Fibroblast of lung (primary cell): ENCODE measurements around the gene ATP10A. TPM values are rescaled to one million over a fixed set of nuclear protein-coding genes. Genes with fewer than 3 reads are reported as not detected.

Source experiments
- DNase-seq, 2 donors: peaks; one replicate each; pipeline versions ENCODE4 v3.0.0 to v3.0.0-alpha.2; 2010; ENCODE audit warnings: low read depth in 2 of 2
- H2AFZ ChIP-seq: 2 replicates; pipeline ENCODE4 v1.5.1; 2012; ENCODE audit warnings: low read length, control low read depth, inconsistent platforms
- H3K27ac ChIP-seq: 2 replicates; pipeline ENCODE4 v1.5.1; 2011; ENCODE audit warnings: low read length, control low read depth; ENCODE audit not compliant: insufficient read depth
- H3K27me3 ChIP-seq: 2 replicates; pipeline ENCODE4 v1.5.1; 2011; ENCODE audit warnings: mild to moderate bottlenecking, low read length; ENCODE audit not compliant: control insufficient read depth, insufficient read depth
- H3K36me3 ChIP-seq: 2 replicates; pipeline ENCODE4 v1.5.1; 2011; ENCODE audit warnings: low read length; ENCODE audit not compliant: control insufficient read depth, insufficient read depth
- H3K4me1 ChIP-seq: 2 replicates; pipeline ENCODE4 v1.5.1; 2011; ENCODE audit warnings: low read length; ENCODE audit not compliant: control insufficient read depth, insufficient read depth; ENCODE audit errors: extremely low read depth
- H3K4me2 ChIP-seq: 2 replicates; pipeline ENCODE4 v1.5.1; 2011; ENCODE audit warnings: low read length, control low read depth; ENCODE audit not compliant: insufficient read depth; ENCODE audit errors: extremely low read depth
- H3K4me3 ChIP-seq, 4 experiments: fragments of 200-600 bp in 1 of 4; sonication (generic) in 1 of 4; replicated peaks in 1 of 4; 2 replicates each; pipeline ENCODE4 v1.5.1; 2011 to 2016; ENCODE audit warnings: low read length in 4 of 4, low read depth in 3 of 4, mild to moderate bottlenecking in 3 of 4, control low read depth in 2 of 4, inconsistent platforms in 1 of 4, mixed read lengths in 1 of 4; ENCODE audit not compliant: insufficient read depth in 1 of 4; ENCODE audit errors: control extremely low read depth in 1 of 4
- H3K79me2 ChIP-seq: 2 replicates; pipeline ENCODE4 v1.5.1; 2012; ENCODE audit warnings: mild to moderate bottlenecking, low read length, inconsistent platforms; ENCODE audit not compliant: control insufficient read depth, insufficient read depth
- H3K9ac ChIP-seq: 2 replicates; pipeline ENCODE4 v1.5.1; 2011; ENCODE audit warnings: mild to moderate bottlenecking, low read length, control low read depth; ENCODE audit not compliant: insufficient read depth
- H3K9me3 ChIP-seq: 2 replicates; pipeline ENCODE4 v1.5.1; 2012; ENCODE audit warnings: low read depth, low read length; ENCODE audit not compliant: control insufficient read depth, insufficient read depth
- H4K20me1 ChIP-seq: 2 replicates; pipeline ENCODE4 v1.5.1; 2011; ENCODE audit warnings: low read length; ENCODE audit not compliant: control insufficient read depth, insufficient read depth; ENCODE audit errors: extremely low read depth
- CTCF ChIP-seq, 2 donors: IDR thresholded peaks in 1 of 2; conservative IDR thresholded peaks in 1 of 2; 1 replicate in 1 of 2; 2 replicates in 1 of 2; pipeline ENCODE4 v1.5.1; 2011 to 2012; ENCODE audit warnings: low read length in 2 of 2, control low read depth in 1 of 2, inconsistent platforms in 1 of 2, low read depth in 1 of 2, mild to moderate bottlenecking in 1 of 2
- EZH2 ChIP-seq: IDR thresholded peaks from 2 replicates; pipeline ENCODE4 v1.5.1; 2012; ENCODE audit warnings: low read length, control low read depth, mild to moderate bottlenecking; ENCODE audit errors: missing control alignments
- polyA plus RNA-seq, 2 donors: library from polyadenylated mRNA; depleted of rRNA in 1 of 2; stranded (reverse) in 1 of 2; unstranded in 1 of 2; fragments of >200 nt; gene quantifications; 2 replicates each; pipeline ENCODE4 v1.2.1, GENCODE V29; 2011 to 2012; ENCODE audit warnings: missing spikeins in 1 of 2
- total RNA-seq: library from RNA; depleted of rRNA; stranded (reverse); fragments of >200 nt; gene quantifications from 2 replicates; pipeline ENCODE4 v1.2.1, GENCODE V29; 2014

The ATP10A gene
- total and polyA plus RNA-seq, 2 donors (not counting 1 experiment from before 2014, with no cell fraction given) = 12.7 to 13.8 TPM

- no peak overlapping the region for H3K27ac ChIP-seq
These were observed 16.8 kb downstream of the ATP10A start for GRCh38 chr15:25846377-25846776.

GRCh38 chr15:25844981-25845680, 18.0 kb downstream of the ATP10A start:
- no peak overlapping the region for H3K9ac ChIP-seq

More at GRCh38 chr15:25846377-25846776, 16.8 kb downstream of the ATP10A start:
- Histone ChIP-seq H3K36me3 (no peaks in the 10 kb centered on the region), H3K4me3 (no peak overlapping the region), H3K79me2 (peaks cover 21% of the 10 kb centered on the region), H4K20me1 (no peaks in the 10 kb centered on the region), H3K9ac (no peak overlapping the region), H3K27me3 (no peaks in the 10 kb centered on the region), H3K9me3 (no peaks in the 10 kb centered on the region), H3K4me1 (peaks cover 22% of the 10 kb centered on the region), H2AFZ (no peak overlapping the region), H3K4me2 (no peak overlapping the region)
- TF ChIP-seq EZH2 (no peak), CTCF (conservative IDR thresholded peaks at IDR 0.05 in 1 of 2, IDR thresholded peaks at IDR 0.05 in 1 of 2; ENCODE audit: low read depth in 1 of 2, low read length in 2 of 2) (no peak)
- DNase-seq = no peak

GRCh38 chr15:25844542-25844941, 18.6 kb downstream of the ATP10A start:
- no peak overlapping the region for H3K27ac ChIP-seq
- no peaks in the 10 kb centered on the region for H4K20me1 ChIP-seq
- peaks cover 13% of the 10 kb centered on the region for H3K4me1 ChIP-seq
- H3K79me2 ChIP-seq = peaks cover 21% of the 10 kb centered on the region
- no peak overlapping the region for H3K9ac ChIP-seq
- no peaks in the 10 kb centered on the region for H3K27me3 ChIP-seq
- H3K4me3 ChIP-seq = no peak overlapping the region
- TF ChIP-seq EZH2 (no peak), CTCF (conservative IDR thresholded peaks at IDR 0.05 in 1 of 2, IDR thresholded peaks at IDR 0.05 in 1 of 2; ENCODE audit: low read depth in 1 of 2, low read length in 2 of 2) (no peak)
- H3K4me2 ChIP-seq = no peak overlapping the region
- H2AFZ ChIP-seq = no peak overlapping the region
- DNase-seq = no peak
- H3K36me3 ChIP-seq = no peaks in the 10 kb centered on the region
- no peaks in the 10 kb centered on the region for H3K9me3 ChIP-seq

More at GRCh38 chr15:25844981-25845680, 18.0 kb downstream of the ATP10A start:
- Histone ChIP-seq H2AFZ (no peak overlapping the region), H3K4me1 (peaks cover 17% of the 10 kb centered on the region), H3K9me3 (no peaks in the 10 kb centered on the region), H3K36me3 (no peaks in the 10 kb centered on the region), H4K20me1 (no peaks in the 10 kb centered on the region), H3K4me3 (no peak overlapping the region), H3K79me2 (peaks cover 21% of the 10 kb centered on the region), H3K27ac (no peak overlapping the region), H3K4me2 (no peak overlapping the region), H3K27me3 (no peaks in the 10 kb centered on the region)
- DNase-seq = no peak
- TF ChIP-seq EZH2 (no peak), CTCF (conservative IDR thresholded peaks at IDR 0.05 in 1 of 2, IDR thresholded peaks at IDR 0.05 in 1 of 2; ENCODE audit: low read depth in 1 of 2, low read length in 2 of 2) (no peak)
